Measurements from ENCODE around the gene ELL.
A peak's percentile ranks its signal among the peaks of the same experiment; 100 is the strongest.

ELL gene

GRCh38 chr19:18466354-18466753, 55.5 kb downstream of the ELL start:
- DNase-seq, result no peak

GRCh38 chr19:18465964-18466339, 55.9 kb downstream of the ELL start:
- no peak for DNase-seq

DNA sequence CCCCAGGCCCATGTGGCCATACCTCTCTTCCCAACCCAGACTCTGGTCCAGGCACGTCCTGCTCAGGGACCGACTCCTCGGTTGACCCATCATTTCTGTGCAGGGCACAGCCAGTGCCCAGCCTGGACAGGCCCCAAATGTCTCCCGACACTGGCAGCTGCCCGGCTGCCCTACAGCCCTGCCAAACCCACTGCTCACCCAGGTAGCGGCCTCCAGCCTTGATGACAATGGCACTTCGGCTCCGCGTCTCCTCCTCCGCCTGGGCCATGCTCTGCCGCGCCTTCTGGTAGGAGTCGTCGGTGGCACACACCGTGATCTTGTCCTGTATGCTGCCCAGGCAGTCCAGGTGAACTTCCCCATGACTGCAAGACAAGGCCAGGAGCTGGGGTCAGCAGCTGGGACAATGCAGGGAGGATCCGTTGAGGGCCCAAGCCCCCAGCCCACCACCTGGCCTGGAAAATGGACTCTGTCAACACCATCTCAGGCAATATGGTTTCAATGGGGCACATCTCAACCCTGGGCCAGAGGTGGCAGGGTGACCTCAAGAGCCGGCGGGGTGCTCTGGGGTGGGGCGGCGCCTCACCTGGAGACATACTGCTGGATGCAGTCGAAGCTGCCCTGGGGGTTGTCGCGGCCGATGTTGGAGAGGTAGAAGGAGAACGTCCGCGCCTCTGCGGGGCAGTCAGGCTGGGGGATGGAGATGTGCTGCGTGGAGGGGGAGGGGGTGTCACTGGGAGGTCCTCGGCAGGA, 56.5 kb downstream of the ELL start:
- DNase-seq, result no peak

DNA sequence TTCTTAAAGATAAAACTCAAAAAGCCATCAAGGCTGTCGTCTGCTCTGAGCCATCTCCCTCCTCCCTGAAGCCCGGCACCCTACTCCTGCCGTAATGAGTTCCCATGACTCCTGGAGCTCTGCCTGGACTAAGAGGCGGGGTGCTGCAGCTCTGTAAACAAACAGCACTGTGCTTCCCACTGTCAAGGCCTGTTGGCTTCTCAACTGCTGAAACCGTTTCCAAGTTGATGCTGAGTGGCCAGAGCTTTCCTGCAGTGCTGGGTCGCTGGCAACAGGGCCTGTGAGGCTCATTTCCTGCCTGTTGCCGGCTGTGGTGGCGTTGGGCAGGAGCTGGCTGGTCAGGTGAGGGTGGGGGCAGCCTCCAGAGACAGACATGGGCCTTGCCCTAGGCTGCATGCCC, 57.2 kb downstream of the ELL start:
- no peak for DNase-seq

GRCh38 chr19:18461471-18461870, 60.4 kb downstream of the ELL start:
- DNase-seq, result no peak

GRCh38 chr19:18460900-18461299, 61.0 kb downstream of the ELL start:
- no peak for DNase-seq

DNA sequence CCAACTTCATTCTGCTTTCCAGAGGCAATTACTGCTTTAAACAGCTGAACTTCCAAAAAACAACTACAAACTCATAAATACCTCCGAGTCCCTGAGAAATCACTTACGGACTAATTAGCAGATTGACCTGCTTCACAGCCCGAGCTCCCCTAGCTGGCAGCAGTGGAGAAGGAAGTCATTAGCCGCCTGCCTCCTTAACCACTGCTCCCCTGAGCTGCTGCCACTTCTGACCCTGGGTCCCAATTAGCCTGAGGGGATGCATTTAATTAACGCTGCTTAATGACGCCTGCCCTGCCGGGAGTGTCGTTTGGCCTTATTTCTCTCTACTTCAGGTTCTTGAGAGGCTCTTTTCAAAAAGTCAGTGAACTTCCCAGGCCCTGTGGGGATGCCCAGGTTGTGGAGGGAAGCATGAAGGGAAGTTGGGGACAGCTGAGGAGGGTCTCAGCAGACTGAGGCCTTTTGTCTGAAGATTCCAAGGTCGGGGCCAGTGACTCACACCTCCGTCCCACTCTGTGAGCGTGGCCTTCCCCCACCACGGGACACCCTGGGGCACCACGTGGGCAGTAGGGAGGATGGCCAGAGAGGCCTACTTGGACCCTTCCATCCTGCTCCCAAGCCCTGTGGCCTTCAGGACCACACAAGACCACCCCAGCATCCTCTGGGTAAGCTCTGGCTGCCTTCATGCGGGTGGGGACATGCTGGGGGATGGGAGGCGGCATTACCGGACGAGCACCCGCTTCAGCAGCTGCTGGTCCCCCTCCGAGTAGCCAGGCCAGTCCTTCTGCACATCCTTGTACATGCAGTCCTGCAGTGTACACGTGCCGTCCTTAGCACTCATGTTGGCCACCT, 64.2 kb downstream of the ELL start:
- no peak for DNase-seq

DNA sequence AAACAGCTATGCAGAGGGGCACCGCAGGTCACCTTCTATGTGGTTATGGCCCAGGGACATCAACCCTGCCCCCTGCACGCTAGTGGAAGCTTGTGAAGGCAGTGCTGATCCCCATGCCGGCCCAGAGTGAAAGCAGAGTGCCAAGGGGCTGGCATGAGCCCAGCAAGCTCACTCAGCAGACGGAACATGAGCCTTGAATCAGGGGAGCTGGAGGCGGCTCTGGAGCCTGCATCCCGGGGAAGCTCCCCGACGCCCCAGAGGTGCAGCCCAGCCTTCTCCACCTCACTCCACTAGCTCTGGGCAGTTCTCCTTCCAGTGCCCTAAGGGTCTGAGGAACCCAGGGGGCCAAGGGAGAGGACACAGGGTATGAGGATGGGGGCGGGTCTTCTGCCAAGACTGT, 64.9 kb downstream of the ELL start:
- no peak for DNase-seq

DNA sequence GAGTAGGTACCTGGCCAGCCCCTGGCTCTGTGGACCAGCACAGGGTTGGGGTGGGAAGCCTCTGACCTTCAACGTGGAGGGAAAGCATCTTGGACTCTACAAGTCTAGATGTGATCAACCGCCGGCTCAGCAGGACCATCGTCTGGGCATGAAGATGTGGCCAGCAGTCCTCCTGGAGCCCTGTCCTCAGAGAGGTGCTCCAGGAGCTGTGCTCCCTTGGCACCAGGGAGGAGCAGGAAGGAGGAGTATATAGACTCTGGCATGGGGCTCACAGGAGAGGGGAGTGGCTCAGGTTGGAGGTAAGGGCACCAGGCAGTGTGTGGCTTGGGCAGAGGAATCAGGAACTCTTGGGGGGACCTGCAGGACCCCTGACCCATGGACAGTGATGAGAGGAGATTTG, 65.6 kb downstream of the ELL start:
- DNase-seq, result no peak

- DNase-seq, result no peak
Observed at GRCh38 chr19:18453269-18454024, 68.4 kb downstream of the ELL start.

- DNase-seq, result no peak
Observed at GRCh38 chr19:18452386-18452785, 69.5 kb downstream of the ELL start.

DNA sequence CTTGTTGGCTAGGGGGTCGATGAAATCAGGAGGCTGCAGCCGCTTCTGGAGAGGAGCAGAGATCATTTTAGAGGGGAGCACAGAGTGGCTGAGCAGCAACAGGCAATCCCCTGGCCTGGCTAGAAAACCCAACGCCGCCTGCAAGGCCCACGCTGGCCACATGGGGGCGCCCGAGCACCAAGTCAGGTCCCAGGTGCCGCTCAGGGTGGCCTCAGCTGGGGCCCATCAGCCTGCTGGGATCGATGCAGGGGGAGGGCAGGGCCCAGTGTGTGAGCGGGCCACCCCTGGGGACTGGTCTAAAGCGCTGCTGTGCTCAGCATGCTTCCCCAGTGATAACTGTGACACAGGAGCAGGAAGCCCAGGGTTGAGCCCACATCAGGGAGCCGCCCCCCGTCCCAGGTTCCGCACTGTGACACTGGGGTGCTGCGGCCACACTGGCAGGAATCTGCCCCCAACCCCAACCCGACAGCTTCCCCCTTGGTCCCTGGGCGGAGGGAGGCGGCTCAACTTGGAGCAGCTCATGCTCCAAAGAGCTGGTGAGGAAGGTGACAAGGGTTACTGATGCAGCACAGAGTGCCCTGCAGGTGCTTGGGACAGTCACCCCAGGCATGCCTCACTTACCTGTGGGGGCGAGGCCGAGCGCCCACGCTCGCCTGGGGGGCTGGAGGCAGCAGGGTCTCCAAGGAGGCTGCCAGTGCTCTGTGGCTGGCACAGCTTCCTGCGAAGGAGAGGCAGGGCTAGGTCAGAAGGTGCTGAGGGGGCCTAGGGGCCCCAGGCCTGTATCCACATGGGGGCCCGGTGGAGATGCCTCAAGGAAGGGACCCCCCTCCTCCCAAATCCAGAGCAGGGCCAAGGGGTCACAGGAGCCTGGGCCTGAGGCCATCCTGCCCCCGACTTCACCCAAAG, 70.7 kb downstream of the ELL start:
- peak; percentile 27 to 93 for DNase-seq

- DNase-seq, result no peak
Observed at GRCh38 chr19:18450021-18450930, 71.6 kb downstream of the ELL start.

- DNase-seq, result no peak
Observed at GRCh38 chr19:18449552-18449951, 72.3 kb downstream of the ELL start.

DNA sequence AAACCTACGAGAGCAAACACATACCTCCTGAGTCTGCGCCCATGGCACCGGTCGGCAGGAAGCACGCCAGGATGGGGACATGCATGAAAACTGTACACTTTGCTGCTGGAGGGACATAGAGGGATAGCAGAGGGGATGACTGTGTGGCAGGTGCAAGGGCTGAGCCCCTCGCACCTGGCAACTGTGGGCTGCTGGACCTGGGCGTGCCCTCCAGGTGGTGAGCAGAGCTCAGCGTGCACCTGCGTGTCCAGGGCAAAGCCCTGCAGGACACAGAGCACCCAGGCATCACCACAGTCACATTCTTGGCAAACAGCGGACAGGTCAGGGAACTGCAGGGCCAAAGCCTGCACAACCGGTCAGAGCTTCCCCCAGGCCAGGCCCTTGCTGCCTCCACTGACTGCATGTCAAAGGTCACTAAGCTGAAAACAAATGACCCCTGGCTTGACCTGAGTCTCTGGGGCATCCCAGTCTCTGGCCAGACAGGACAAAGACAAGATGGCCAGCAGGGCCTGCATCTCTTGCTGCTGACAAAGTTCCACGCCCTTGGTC, 75.0 kb downstream of the ELL start:
- no peak for DNase-seq

DNA sequence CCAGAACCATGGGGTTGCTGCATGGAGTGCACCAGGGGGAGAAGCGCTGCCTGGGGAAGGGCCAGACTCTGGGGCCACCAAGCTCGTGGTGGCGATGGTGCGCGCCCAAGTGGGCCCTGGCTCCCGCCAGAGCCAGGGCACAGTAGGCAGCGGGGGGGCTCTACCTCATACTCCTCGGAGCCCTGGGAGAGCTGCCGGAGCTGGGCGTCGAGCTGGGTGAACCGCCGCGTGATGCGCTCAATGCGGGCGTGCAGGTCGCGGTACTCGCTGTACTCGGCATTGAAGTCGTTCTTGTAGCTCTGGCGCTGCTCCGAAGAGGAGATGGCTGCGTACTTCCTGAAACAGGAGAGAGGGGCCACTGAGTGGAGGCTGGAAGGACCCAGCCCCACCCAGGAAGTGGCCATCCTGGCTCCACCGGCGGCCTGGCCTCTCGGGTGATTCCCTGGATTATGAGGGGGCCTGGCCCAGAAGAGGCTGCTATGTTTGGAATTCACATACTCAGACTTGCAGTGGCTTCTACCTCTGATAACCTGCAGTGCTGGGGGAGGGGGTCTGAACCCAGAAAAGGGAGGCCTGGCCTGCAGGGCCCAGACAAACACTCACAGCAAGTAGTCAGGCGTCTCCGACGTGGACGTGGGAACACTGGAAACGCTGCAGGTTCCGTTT, 75.6 kb downstream of the ELL start:
- no peak for DNase-seq

GRCh38 chr19:18445262-18445948, 76.5 kb downstream of the ELL start:
- no peak for DNase-seq

DNA sequence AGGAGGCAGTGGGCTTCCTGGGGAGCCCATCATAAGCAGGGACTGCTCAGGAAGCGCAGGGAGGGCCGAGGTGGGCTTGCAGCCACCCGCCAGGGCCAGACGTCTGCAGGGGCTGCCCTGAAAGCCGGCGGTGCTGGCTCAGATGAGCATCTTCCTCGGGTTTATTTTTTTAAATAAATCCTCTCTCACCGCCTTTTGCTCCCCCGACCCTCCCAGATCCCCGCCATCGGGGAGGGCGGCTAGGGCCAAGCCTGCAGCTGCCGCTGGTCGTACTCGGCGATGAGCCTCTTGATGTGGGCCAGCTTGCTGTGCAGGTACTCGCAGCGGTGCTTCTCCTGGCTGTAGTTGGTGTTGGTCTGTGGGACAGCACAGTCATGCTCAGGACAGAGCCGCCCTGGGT, 77.4 kb downstream of the ELL start:
- no peak for DNase-seq

- DNase-seq, result no peak
Observed at GRCh38 chr19:18443831-18444230, 78.0 kb downstream of the ELL start.

GRCh38 chr19:18443406-18443805, 78.5 kb downstream of the ELL start:
- DNase-seq, result no peak

Data from inflammatory macrophage treated with lipopolysaccharide for 1 hour (primary cell).